SK-N-MC (cell line): Measurements from ENCODE around the gene OR4Q2.

Source experiments
- EZH2 ChIP-seq: fragments of 200-600 bp; sonication (generic); IDR thresholded peaks from one replicate; pipeline ENCODE4 v1.6.1; 2017; ENCODE audit warnings: antibody characterized with exemption
- FOXP2 ChIP-seq: optimal IDR thresholded peaks from 2 replicates; pipeline ENCODE3; 2011; ENCODE audit warnings: mild to moderate bottlenecking, moderate library complexity; ENCODE audit not compliant: insufficient read depth; ENCODE audit errors: extremely low read length, control extremely low read depth
- POLR2AphosphoS5 ChIP-seq: IDR thresholded peaks from 2 replicates; pipeline ENCODE4 v1.6.1; 2012; ENCODE audit warnings: mild to moderate bottlenecking, low read depth, low read length, borderline replicate concordance

GRCh38 chr14:20035449-20035848 lies 33.5 kb downstream of the OR4Q2 start:
- TF ChIP-seq POLR2AphosphoS5 (no peak), EZH2 (no peak), FOXP2 (no peak)
